ENCODE measurements around the gene SLC38A2. TPM values are rescaled to one million over a fixed set of nuclear protein-coding genes. Genes with fewer than 3 reads are reported as not detected.

The SLC38A2 gene
- total RNA-seq, 1 donor from 2014 or later: 249 TPM

DNA sequence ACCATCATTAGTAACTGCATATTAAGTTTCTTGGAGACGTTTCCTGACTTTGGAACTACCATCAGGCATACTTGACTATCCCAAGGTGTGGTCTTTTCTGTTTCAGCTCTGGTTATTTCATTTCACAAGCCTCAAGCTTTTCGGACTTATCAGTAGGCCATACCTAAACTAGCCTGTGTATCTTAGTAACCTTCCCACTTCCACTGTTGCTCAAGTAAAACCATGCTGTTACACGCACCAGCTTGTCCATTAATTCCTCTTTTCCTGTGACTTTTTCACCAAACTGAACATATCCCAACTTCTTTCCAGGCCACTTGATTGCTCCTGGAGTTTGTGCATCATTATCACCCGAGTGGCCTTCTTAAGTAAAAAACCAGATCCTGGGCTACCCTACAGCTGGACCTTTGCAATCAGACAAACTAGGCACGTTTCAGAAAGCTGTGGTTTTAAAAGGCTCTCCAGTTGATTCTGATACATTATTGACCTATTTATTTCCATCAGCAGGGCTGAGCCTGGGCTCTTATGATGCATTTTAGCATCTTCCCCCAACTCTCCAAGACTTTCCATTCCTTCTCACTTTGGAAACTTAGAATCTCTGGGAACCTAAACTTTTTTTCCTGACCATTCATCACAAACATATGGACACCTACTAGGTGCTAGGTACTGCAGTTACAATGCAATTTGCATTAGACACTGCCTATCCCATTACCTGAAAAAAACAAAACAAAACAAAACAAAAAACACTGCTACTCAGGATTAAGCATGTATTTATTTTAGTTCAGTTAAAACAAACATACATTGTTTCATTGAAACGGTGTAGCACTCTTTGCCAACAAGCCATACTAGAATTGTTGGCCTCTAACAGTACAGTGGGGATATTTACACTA is 14.9 kb downstream of the SLC38A2 start:
- no peak overlapping the region for H3K27ac Mint-ChIP-seq (ENCODE audit: unreplicated experiment)
- no peak overlapping the region for H3K4me3 Mint-ChIP-seq (ENCODE audit: unreplicated experiment)
- peaks cover 31% of the 10 kb centered on the region for H3K36me3 Mint-ChIP-seq (ENCODE audit: low read depth, unreplicated experiment)
- no peak for DNase-seq (ENCODE audit: low spot score)
- H3K27me3 Mint-ChIP-seq (ENCODE audit: unreplicated experiment): no peaks in the 10 kb centered on the region
- no peaks in the 10 kb centered on the region for H3K9me3 Mint-ChIP-seq (ENCODE audit: unreplicated experiment)
- no peaks in the 10 kb centered on the region for H3K4me1 Mint-ChIP-seq (ENCODE audit: unreplicated experiment)
- TF ChIP-seq, protein P1, sequence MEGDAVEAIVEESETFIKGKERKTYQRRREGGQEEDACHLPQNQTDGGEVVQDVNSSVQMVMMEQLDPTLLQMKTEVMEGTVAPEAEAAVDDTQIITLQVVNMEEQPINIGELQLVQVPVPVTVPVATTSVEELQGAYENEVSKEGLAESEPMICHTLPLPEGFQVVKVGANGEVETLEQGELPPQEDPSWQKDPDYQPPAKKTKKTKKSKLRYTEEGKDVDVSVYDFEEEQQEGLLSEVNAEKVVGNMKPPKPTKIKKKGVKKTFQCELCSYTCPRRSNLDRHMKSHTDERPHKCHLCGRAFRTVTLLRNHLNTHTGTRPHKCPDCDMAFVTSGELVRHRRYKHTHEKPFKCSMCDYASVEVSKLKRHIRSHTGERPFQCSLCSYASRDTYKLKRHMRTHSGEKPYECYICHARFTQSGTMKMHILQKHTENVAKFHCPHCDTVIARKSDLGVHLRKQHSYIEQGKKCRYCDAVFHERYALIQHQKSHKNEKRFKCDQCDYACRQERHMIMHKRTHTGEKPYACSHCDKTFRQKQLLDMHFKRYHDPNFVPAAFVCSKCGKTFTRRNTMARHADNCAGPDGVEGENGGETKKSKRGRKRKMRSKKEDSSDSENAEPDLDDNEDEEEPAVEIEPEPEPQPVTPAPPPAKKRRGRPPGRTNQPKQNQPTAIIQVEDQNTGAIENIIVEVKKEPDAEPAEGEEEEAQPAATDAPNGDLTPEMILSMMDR (IDR thresholded peaks at IDR 0.05; ENCODE audit: unreplicated experiment): no peak

DNA sequence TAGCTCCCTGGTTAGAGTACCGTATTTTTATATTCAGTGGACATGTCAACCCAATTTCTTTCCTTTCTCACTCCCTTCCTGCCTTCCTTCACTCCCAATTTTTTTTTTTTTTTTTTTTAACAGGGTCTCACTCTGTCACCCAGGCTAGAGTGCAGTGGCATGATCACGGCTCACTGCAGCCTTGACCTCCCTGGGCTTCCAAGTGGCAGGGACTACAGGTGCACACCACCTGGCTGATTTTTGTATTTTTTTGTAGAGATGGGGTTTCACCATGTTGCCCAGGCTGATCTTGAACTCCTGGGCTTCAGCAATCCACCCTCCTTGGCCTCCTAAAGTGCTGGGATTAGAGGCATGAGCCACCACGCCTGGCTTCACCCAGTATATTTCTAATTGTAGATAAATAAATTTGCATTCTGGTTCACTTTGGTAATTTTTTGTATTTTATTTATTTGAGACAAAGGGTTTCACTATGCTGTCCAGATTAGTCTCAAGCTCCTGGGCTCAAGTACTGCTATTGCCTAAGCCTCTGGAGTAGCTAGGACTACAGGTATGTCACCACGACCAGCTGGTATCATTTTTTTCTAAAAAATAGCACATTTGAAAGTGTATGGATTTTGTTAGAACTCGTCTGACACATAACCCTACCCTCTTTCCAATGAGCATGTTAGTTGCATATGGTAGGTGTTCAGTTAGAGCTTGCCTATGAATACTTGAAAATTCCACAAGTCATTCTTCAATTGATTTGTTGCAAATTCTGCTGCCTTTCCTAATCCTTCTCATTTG is 15.7 kb downstream of the SLC38A2 start:
- no peak overlapping the region for H3K4me3 Mint-ChIP-seq (ENCODE audit: unreplicated experiment)
- H3K27me3 Mint-ChIP-seq (ENCODE audit: unreplicated experiment): no peaks in the 10 kb centered on the region
- TF ChIP-seq, protein P1 (IDR thresholded peaks at IDR 0.05; ENCODE audit: unreplicated experiment): no peak
- no peaks in the 10 kb centered on the region for H3K9me3 Mint-ChIP-seq (ENCODE audit: unreplicated experiment)
- no peak for DNase-seq (ENCODE audit: low spot score)
- peaks cover 25% of the 10 kb centered on the region for H3K36me3 Mint-ChIP-seq (ENCODE audit: low read depth, unreplicated experiment)
- no peaks in the 10 kb centered on the region for H3K4me1 Mint-ChIP-seq (ENCODE audit: unreplicated experiment)
- no peak overlapping the region for H3K27ac Mint-ChIP-seq (ENCODE audit: unreplicated experiment)

DNA sequence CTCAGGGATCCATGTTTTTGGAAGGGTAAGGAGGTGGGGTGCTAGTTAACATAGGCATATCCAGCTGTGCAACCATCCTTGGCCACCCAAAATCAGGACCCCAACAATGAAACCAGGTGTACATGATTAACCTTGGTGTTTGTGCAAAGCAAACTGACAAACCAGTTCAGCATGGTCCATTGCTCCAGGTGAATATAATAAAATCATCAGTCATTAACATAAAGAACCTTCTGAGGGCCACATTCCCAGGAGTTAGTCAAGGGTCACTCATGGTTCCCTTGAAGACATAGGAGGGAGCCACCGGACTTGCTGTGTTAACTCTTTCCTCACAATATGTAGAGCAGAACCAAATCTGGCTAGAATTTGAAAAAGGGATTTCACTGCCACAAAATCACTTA is 17.8 kb downstream of the SLC38A2 start:
- no peak for DNase-seq (ENCODE audit: low spot score)
- H3K4me1 Mint-ChIP-seq (ENCODE audit: unreplicated experiment): peaks cover 2% of the 10 kb centered on the region
- no peaks in the 10 kb centered on the region for H3K9me3 Mint-ChIP-seq (ENCODE audit: unreplicated experiment)
- TF ChIP-seq, protein P1 (IDR thresholded peaks at IDR 0.05; ENCODE audit: unreplicated experiment): no peak
- no peak overlapping the region for H3K27ac Mint-ChIP-seq (ENCODE audit: unreplicated experiment)
- no peaks in the 10 kb centered on the region for H3K27me3 Mint-ChIP-seq (ENCODE audit: unreplicated experiment)
- peaks cover 10% of the 10 kb centered on the region for H3K36me3 Mint-ChIP-seq (ENCODE audit: low read depth, unreplicated experiment)
- no peak overlapping the region for H3K4me3 Mint-ChIP-seq (ENCODE audit: unreplicated experiment)

DNA sequence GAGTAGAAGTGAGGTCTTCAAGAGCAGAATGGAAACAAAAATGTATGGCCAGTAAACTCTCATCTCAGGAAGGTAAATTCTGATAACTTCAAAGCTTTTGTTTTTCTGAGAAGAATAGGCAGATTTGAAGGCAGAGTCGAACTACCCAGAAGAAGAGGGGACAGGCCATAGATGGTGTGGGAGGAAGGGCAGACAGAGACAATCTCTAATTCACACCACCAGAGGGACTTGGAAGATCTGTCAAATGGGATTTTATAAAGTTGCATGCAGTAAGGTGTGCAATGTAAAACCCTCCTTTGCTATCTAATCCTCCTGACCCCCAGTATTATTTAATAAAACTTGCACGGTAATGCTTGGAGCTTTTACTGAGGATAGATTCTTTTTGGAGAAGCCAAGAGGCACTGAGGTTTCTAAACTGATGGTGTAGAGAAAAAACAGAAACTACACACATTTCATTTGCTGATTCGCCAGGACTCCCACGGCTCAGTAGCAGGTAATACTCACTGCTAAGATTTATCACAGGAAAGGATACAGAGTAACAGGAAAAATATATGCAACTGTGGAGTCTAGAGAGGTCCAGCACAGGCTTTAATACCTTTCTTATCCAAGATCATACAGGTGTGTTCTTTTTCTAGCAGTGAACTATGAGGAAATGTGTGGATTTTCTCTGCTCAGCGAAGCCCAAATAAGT is 18.3 kb downstream of the SLC38A2 start:
- TF ChIP-seq, protein P1 (IDR thresholded peaks at IDR 0.05; ENCODE audit: unreplicated experiment): no peak

More for the DNA sequence above, 18.3 kb downstream of the SLC38A2 start:
- H3K4me1 Mint-ChIP-seq (ENCODE audit: unreplicated experiment): peaks cover 7% of the 10 kb centered on the region
- H3K36me3 Mint-ChIP-seq (ENCODE audit: low read depth, unreplicated experiment): peaks cover 7% of the 10 kb centered on the region
- H3K27ac Mint-ChIP-seq (ENCODE audit: unreplicated experiment): no peak overlapping the region
- no peaks in the 10 kb centered on the region for H3K9me3 Mint-ChIP-seq (ENCODE audit: unreplicated experiment)
- no peaks in the 10 kb centered on the region for H3K27me3 Mint-ChIP-seq (ENCODE audit: unreplicated experiment)
- no peak overlapping the region for H3K4me3 Mint-ChIP-seq (ENCODE audit: unreplicated experiment)
- no peak for DNase-seq (ENCODE audit: low spot score)

Measured in endothelial cell (in vitro differentiated cells).